Fibroblast of lung (primary cell): ENCODE measurements around the gene PRSS48. TPM values are rescaled to one million over a fixed set of nuclear protein-coding genes. Genes with fewer than 3 reads are reported as not detected.

ENCODE experiments used
- DNase-seq, 2 donors: peaks; one replicate each; pipeline versions ENCODE4 v3.0.0 to v3.0.0-alpha.2; 2010; ENCODE audit warnings: low read depth in 2 of 2
- H2AFZ ChIP-seq: 2 replicates; pipeline ENCODE4 v1.5.1; 2012; ENCODE audit warnings: low read length, control low read depth, inconsistent platforms
- H3K27ac ChIP-seq: 2 replicates; pipeline ENCODE4 v1.5.1; 2011; ENCODE audit warnings: low read length, control low read depth; ENCODE audit not compliant: insufficient read depth
- H3K27me3 ChIP-seq: 2 replicates; pipeline ENCODE4 v1.5.1; 2011; ENCODE audit warnings: mild to moderate bottlenecking, low read length; ENCODE audit not compliant: control insufficient read depth, insufficient read depth
- H3K36me3 ChIP-seq: 2 replicates; pipeline ENCODE4 v1.5.1; 2011; ENCODE audit warnings: low read length; ENCODE audit not compliant: control insufficient read depth, insufficient read depth
- H3K4me1 ChIP-seq: 2 replicates; pipeline ENCODE4 v1.5.1; 2011; ENCODE audit warnings: low read length; ENCODE audit not compliant: control insufficient read depth, insufficient read depth; ENCODE audit errors: extremely low read depth
- H3K4me2 ChIP-seq: 2 replicates; pipeline ENCODE4 v1.5.1; 2011; ENCODE audit warnings: low read length, control low read depth; ENCODE audit not compliant: insufficient read depth; ENCODE audit errors: extremely low read depth
- H3K4me3 ChIP-seq, 4 experiments: fragments of 200-600 bp in 1 of 4; sonication (generic) in 1 of 4; replicated peaks in 1 of 4; 2 replicates each; pipeline ENCODE4 v1.5.1; 2011 to 2016; ENCODE audit warnings: low read length in 4 of 4, low read depth in 3 of 4, mild to moderate bottlenecking in 3 of 4, control low read depth in 2 of 4, inconsistent platforms in 1 of 4, mixed read lengths in 1 of 4; ENCODE audit not compliant: insufficient read depth in 1 of 4; ENCODE audit errors: control extremely low read depth in 1 of 4
- H3K79me2 ChIP-seq: 2 replicates; pipeline ENCODE4 v1.5.1; 2012; ENCODE audit warnings: mild to moderate bottlenecking, low read length, inconsistent platforms; ENCODE audit not compliant: control insufficient read depth, insufficient read depth
- H3K9ac ChIP-seq: 2 replicates; pipeline ENCODE4 v1.5.1; 2011; ENCODE audit warnings: mild to moderate bottlenecking, low read length, control low read depth; ENCODE audit not compliant: insufficient read depth
- H3K9me3 ChIP-seq: 2 replicates; pipeline ENCODE4 v1.5.1; 2012; ENCODE audit warnings: low read depth, low read length; ENCODE audit not compliant: control insufficient read depth, insufficient read depth
- H4K20me1 ChIP-seq: 2 replicates; pipeline ENCODE4 v1.5.1; 2011; ENCODE audit warnings: low read length; ENCODE audit not compliant: control insufficient read depth, insufficient read depth; ENCODE audit errors: extremely low read depth
- EZH2 ChIP-seq: IDR thresholded peaks from 2 replicates; pipeline ENCODE4 v1.5.1; 2012; ENCODE audit warnings: low read length, control low read depth, mild to moderate bottlenecking; ENCODE audit errors: missing control alignments
- polyA minus RNA-seq: library from RNA; depleted of rRNA, polyadenylated mRNA; stranded (reverse); fragments of >200 nt; gene quantifications from 2 replicates; pipeline ENCODE4 v1.2.3, GENCODE V29; 2011; ENCODE audit warnings: low replicate concordance
- polyA plus RNA-seq, 2 donors: library from polyadenylated mRNA; depleted of rRNA in 1 of 2; stranded (reverse) in 1 of 2; unstranded in 1 of 2; fragments of >200 nt; gene quantifications; 2 replicates each; pipeline ENCODE4 v1.2.1, GENCODE V29; 2011 to 2012; ENCODE audit warnings: missing spikeins in 1 of 2
- total RNA-seq: library from RNA; depleted of rRNA; stranded (reverse); fragments of >200 nt; gene quantifications from 2 replicates; pipeline ENCODE4 v1.2.1, GENCODE V29; 2014
- TF ChIP-seq, protein P1 (sequence below), 2 donors: IDR thresholded peaks in 1 of 2; conservative IDR thresholded peaks in 1 of 2; 1 replicate in 1 of 2; 2 replicates in 1 of 2; pipeline ENCODE4 v1.5.1; 2011 to 2012; ENCODE audit warnings: low read length in 2 of 2, control low read depth in 1 of 2, inconsistent platforms in 1 of 2, low read depth in 1 of 2, mild to moderate bottlenecking in 1 of 2

Gene PRSS48, protein sequence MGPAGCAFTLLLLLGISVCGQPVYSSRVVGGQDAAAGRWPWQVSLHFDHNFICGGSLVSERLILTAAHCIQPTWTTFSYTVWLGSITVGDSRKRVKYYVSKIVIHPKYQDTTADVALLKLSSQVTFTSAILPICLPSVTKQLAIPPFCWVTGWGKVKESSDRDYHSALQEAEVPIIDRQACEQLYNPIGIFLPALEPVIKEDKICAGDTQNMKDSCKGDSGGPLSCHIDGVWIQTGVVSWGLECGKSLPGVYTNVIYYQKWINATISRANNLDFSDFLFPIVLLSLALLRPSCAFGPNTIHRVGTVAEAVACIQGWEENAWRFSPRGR
- total RNA-seq (not detected in 2 replicates), polyA plus RNA-seq (not detected in 2 replicates), polyA minus RNA-seq (not detected in 2 replicates)
- not detected in 2 replicates for polyA plus RNA-seq (2012)

DNA sequence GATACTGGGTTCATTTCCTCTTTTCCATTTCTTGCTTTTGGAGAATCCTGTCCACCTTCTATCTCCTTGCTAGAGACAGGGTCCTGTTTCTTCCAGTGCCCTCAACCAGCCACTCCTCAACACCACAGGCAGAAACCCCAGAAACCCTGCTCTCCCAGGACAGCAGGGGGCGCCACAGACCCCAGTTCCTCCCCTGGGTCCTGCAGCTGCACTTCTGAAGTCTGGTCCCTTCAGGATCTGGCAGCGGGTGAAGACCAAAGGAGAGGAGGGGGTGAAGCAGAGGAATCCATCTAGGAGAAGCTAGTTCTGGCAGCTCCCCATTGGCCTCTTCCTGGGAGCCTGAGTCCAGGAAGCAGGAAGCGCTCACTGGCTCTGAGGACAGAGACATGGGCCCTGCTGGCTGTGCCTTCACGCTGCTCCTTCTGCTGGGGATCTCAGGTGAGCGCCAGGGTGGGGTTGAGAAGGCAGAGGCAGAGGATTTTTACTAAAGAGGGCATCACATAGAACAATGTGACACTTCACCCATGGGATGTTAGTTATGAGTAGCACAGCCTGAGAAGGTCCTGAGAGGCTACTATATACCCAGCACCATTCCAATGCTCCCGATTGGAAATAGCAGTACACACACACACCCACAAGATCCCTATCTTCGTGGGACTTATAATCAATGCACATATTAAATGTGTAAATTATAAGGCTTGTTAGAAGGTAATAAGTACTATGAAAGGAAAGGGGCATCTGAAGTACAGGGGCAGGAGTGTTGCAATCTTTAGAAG, at the start of gene PRSS48:
Gene PRSS48, plus strand, starts transcription at position 375 of the 776 bp plus-strand sequence. Its CDS starts 12 bp downstream, at position 387.
- H4K20me1 ChIP-seq, result no peaks in the 10 kb centered on the region
- H3K27ac ChIP-seq, result no peak within 1 kb of the TSS
- H3K36me3 ChIP-seq, result no peaks in the 10 kb centered on the region
- H3K79me2 ChIP-seq, result no peaks in the 10 kb centered on the region
- H3K4me3 ChIP-seq, result no peak within 1 kb of the TSS
- no peaks in the 10 kb centered on the region for H3K4me1 ChIP-seq
- peak; percentile 39 to 48 for DNase-seq
- H3K9me3 ChIP-seq, result no peaks in the 10 kb centered on the region
- TF ChIP-seq EZH2, result no peak
- TF ChIP-seq, protein P1, sequence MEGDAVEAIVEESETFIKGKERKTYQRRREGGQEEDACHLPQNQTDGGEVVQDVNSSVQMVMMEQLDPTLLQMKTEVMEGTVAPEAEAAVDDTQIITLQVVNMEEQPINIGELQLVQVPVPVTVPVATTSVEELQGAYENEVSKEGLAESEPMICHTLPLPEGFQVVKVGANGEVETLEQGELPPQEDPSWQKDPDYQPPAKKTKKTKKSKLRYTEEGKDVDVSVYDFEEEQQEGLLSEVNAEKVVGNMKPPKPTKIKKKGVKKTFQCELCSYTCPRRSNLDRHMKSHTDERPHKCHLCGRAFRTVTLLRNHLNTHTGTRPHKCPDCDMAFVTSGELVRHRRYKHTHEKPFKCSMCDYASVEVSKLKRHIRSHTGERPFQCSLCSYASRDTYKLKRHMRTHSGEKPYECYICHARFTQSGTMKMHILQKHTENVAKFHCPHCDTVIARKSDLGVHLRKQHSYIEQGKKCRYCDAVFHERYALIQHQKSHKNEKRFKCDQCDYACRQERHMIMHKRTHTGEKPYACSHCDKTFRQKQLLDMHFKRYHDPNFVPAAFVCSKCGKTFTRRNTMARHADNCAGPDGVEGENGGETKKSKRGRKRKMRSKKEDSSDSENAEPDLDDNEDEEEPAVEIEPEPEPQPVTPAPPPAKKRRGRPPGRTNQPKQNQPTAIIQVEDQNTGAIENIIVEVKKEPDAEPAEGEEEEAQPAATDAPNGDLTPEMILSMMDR (conservative IDR thresholded peaks at IDR 0.05 in 1 of 2, IDR thresholded peaks at IDR 0.05 in 1 of 2; ENCODE audit: low read depth in 1 of 2, low read length in 2 of 2), result peak; percentile 75 to 80
- no peaks in the 10 kb centered on the region for H3K27me3 ChIP-seq
- H3K9ac ChIP-seq, result no peak within 1 kb of the TSS
- no peak within 1 kb of the TSS for H2AFZ ChIP-seq
- no peak within 1 kb of the TSS for H3K4me2 ChIP-seq

DNA sequence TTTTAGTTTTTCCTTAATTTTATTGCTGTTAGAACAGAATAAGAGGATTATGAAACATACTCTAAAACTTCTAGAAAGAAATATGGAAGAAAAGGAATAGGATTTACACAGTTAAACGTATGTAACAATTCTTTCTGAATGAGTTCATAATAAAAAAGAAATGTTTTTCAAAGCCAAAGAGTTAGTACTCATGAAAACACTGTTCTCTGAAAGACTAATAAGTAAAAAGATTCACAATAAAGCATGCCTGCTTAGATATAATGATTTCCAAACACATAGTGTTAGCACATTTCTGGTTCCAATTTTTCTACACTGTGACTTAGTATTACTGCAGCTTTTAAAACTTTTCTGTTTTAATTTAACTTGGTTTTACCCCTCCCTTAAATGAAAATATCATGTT, 49.8 kb upstream of the PRSS48 start:
- no peaks in the 10 kb centered on the region for H3K79me2 ChIP-seq
- no peak for TF ChIP-seq EZH2
- TF ChIP-seq, protein P1 (conservative IDR thresholded peaks at IDR 0.05 in 1 of 2, IDR thresholded peaks at IDR 0.05 in 1 of 2; ENCODE audit: low read depth in 1 of 2, low read length in 2 of 2), result no peak
- no peaks in the 10 kb centered on the region for H3K36me3 ChIP-seq
- H3K9me3 ChIP-seq, result no peaks in the 10 kb centered on the region
- DNase-seq, result no peak
- peak overlapping the region; percentile 64 to 95 (median 70) for H3K4me3 ChIP-seq
- H3K4me2 ChIP-seq, result peak overlapping the region; percentile 86
- peak overlapping the region; percentile 88 for H3K27ac ChIP-seq
- peaks cover 11% of the 10 kb centered on the region for H3K4me1 ChIP-seq
- H3K9ac ChIP-seq, result peak overlapping the region; percentile 32
- no peaks in the 10 kb centered on the region for H4K20me1 ChIP-seq
- no peaks in the 10 kb centered on the region for H3K27me3 ChIP-seq
- no peak overlapping the region for H2AFZ ChIP-seq

DNA sequence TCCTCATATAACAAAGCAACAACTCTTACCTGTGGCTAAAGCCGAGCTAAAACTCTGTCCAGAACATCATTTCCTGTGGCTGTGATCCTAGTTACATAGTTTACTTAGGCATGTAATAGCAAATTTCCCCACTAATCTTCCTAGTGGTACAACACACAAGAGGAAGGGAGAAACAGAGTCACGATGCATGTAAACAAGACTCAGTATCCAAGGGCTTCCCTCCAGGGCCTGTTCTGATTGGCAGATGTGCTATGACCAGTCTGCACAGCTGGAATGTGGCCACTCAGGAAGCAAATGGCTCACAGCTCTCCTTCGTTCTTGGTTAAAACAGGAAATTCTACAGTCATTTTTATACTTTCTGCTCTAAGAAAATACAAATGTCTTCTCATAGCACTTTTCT, 49.2 kb upstream of the PRSS48 start:
- H3K27me3 ChIP-seq, result no peaks in the 10 kb centered on the region
- peak overlapping the region; percentile 86 for H3K4me2 ChIP-seq
- H3K9ac ChIP-seq, result peak overlapping the region; percentile 32
- peak overlapping the region; percentile 88 for H3K27ac ChIP-seq
- no peaks in the 10 kb centered on the region for H3K9me3 ChIP-seq
- no peaks in the 10 kb centered on the region for H3K79me2 ChIP-seq
- H2AFZ ChIP-seq, result peak overlapping the region; percentile 73
- peak overlapping the region; percentile 64 to 95 (median 70) for H3K4me3 ChIP-seq
- peak; percentile 71 to 85 for DNase-seq
- TF ChIP-seq EZH2, result no peak
- TF ChIP-seq, protein P1 (conservative IDR thresholded peaks at IDR 0.05 in 1 of 2, IDR thresholded peaks at IDR 0.05 in 1 of 2; ENCODE audit: low read depth in 1 of 2, low read length in 2 of 2), result no peak
- peaks cover 11% of the 10 kb centered on the region for H3K4me1 ChIP-seq
- no peaks in the 10 kb centered on the region for H4K20me1 ChIP-seq
- H3K36me3 ChIP-seq, result no peaks in the 10 kb centered on the region
